Keratinocyte (primary cell): ENCODE data around the gene USP37. TPM values are rescaled to one million over a fixed set of nuclear protein-coding genes. Genes with fewer than 3 reads are reported as not detected.
"Not testable (repeated sequence)": the region's sequence is repeated elsewhere in the genome, so short reads cannot be mapped to it uniquely, and the experiment has no call there.

ENCODE experiments used
- DNase-seq: peaks from one replicate; pipeline ENCODE4 v3.0.0-alpha.2; 2011; ENCODE audit warnings: low read depth, missing footprints, low spot score
- FAIRE-seq: peaks from 2 replicates; lab custom pipeline; 2011; peaks lifted over from hg19 to GRCh38; lab: Jason Lieb, UNC
- H2AFZ ChIP-seq: 2 replicates; pipeline ENCODE4 v1.6.0; 2012; ENCODE audit warnings: low read length, control low read depth, inconsistent platforms; ENCODE audit not compliant: control insufficient read depth
- H3K27ac ChIP-seq: 2 replicates; pipeline ENCODE4 v1.5.1; 2011; ENCODE audit warnings: low read length; ENCODE audit not compliant: control insufficient read depth, insufficient read depth
- H3K27me3 ChIP-seq: 3 replicates; pipeline ENCODE4 v1.6.0; 2011; ENCODE audit warnings: low read length; ENCODE audit not compliant: control insufficient read depth, insufficient read depth; ENCODE audit errors: extremely low read depth
- H3K36me3 ChIP-seq, 2 experiments: 2 replicates in 1 of 2; 3 replicates in 1 of 2; pipeline ENCODE4 v1.5.1; 2011; ENCODE audit warnings: low read length in 2 of 2, mild to moderate bottlenecking in 1 of 2; ENCODE audit not compliant: control insufficient read depth in 2 of 2, insufficient read depth in 2 of 2; ENCODE audit errors: extremely low read depth in 1 of 2
- H3K4me1 ChIP-seq: 3 replicates; pipeline ENCODE4 v1.5.1; 2011; ENCODE audit warnings: low read length; ENCODE audit not compliant: control insufficient read depth, insufficient read depth; ENCODE audit errors: extremely low read depth
- H3K4me2 ChIP-seq: 3 replicates; pipeline ENCODE4 v1.6.0; 2011; ENCODE audit warnings: low read depth, low read length; ENCODE audit not compliant: control insufficient read depth, insufficient read depth; ENCODE audit errors: extremely low read depth
- H3K4me3 ChIP-seq, 3 experiments: fragments of 200-600 bp in 1 of 3; sonication (generic) in 1 of 3; 2 replicates in 2 of 3; 3 replicates in 1 of 3; pipeline ENCODE4 v1.5.1; 2011 to 2016; ENCODE audit warnings: low read length in 3 of 3, mild to moderate bottlenecking in 3 of 3, control low read depth in 2 of 3, inconsistent platforms in 1 of 3, low read depth in 1 of 3, mixed read lengths in 1 of 3, mixed run types in 1 of 3, moderate library complexity in 1 of 3; ENCODE audit not compliant: control insufficient read depth in 2 of 3, insufficient read depth in 2 of 3; ENCODE audit errors: extremely low read depth in 1 of 3
- H3K79me2 ChIP-seq: 2 replicates; pipeline ENCODE4 v1.6.0; 2012; ENCODE audit warnings: low read length; ENCODE audit not compliant: control insufficient read depth, insufficient read depth
- H3K9ac ChIP-seq: 3 replicates; pipeline ENCODE4 v1.6.0; 2011; ENCODE audit warnings: low read length; ENCODE audit not compliant: control insufficient read depth, insufficient read depth; ENCODE audit errors: extremely low read depth
- H3K9me1 ChIP-seq: 3 replicates; pipeline ENCODE4 v1.6.0; 2011; ENCODE audit warnings: low read length; ENCODE audit not compliant: control insufficient read depth, insufficient read depth; ENCODE audit errors: extremely low read depth
- H3K9me3 ChIP-seq: 2 replicates; pipeline ENCODE4 v1.5.1; 2012; ENCODE audit warnings: low read depth, low read length; ENCODE audit not compliant: control insufficient read depth
- H4K20me1 ChIP-seq: 3 replicates; pipeline ENCODE4 v1.6.0; 2011; ENCODE audit warnings: low read length; ENCODE audit not compliant: control insufficient read depth, insufficient read depth; ENCODE audit errors: extremely low read depth
- EZH2 ChIP-seq: IDR thresholded peaks from one replicate; pipeline ENCODE4 v1.6.1; 2012; ENCODE audit warnings: inconsistent platforms, mild to moderate bottlenecking, low read length, moderate library complexity
- dilution Hi-C: fragments of 300-500 bp; cut with MboI; formaldehyde crosslinking; loops from one replicate; pipeline ENCODE4 v1.7.0; 2020; ENCODE audit warnings: low sequenced_read_pairs; ENCODE audit not compliant: extremely low pct_ligation_motif_present
- polyA plus RNA-seq, 5 experiments: library from polyadenylated mRNA; depleted of rRNA in 3 of 5; stranded (reverse) in 3 of 5; stranded (forward) in 1 of 5; unstranded in 1 of 5; fragments of >200 nt; gene quantifications; 1 replicate in 1 of 5; 2 replicates in 3 of 5; 3 replicates in 1 of 5; pipeline versions ENCODE4 v1.2.1 to v1.2.3, GENCODE V29; 2011 to 2012; ENCODE audit warnings: missing spikeins in 2 of 5, low read depth in 1 of 5, low replicate concordance in 1 of 5
- TF ChIP-seq, protein P1 (sequence below), 3 experiments: IDR thresholded peaks in 1 of 3; conservative IDR thresholded peaks in 1 of 3; optimal IDR thresholded peaks in 1 of 3; 2 replicates in 2 of 3; 3 replicates in 1 of 3; pipeline versions ENCODE3 to v1.5.1; 2011; ENCODE audit warnings: low read length in 3 of 3, mild to moderate bottlenecking in 3 of 3, moderate library complexity in 2 of 3, control low read depth in 1 of 3, inconsistent platforms in 1 of 3; ENCODE audit not compliant: insufficient read depth in 2 of 3; ENCODE audit errors: extremely low read depth in 1 of 3

USP37 gene
- polyA plus RNA-seq, 1 donor (not counting 4 experiments of a cell fraction or from before 2014, with no cell fraction given): 4.2 TPM

DNA sequence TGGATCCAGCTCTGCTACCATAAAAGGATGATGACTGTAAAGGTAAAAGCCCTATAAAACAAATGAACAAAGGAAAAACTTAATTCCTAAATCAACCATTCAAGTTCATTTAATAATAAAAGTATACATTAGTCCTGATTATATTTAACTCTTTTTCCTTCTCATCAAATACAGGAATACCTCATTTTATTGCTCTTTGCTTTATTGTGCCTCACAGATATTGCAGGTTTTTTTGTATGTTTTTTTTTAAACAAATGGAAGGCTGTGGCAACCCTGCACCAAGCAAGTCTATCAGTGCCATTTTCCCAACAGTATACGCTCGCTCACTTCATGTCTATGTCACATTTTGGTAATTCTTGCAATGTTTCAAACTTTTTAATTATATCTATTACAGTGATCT, 38.2 kb downstream of the USP37 start:
- H3K9ac ChIP-seq: no peak overlapping the region
- TF ChIP-seq, protein P1, sequence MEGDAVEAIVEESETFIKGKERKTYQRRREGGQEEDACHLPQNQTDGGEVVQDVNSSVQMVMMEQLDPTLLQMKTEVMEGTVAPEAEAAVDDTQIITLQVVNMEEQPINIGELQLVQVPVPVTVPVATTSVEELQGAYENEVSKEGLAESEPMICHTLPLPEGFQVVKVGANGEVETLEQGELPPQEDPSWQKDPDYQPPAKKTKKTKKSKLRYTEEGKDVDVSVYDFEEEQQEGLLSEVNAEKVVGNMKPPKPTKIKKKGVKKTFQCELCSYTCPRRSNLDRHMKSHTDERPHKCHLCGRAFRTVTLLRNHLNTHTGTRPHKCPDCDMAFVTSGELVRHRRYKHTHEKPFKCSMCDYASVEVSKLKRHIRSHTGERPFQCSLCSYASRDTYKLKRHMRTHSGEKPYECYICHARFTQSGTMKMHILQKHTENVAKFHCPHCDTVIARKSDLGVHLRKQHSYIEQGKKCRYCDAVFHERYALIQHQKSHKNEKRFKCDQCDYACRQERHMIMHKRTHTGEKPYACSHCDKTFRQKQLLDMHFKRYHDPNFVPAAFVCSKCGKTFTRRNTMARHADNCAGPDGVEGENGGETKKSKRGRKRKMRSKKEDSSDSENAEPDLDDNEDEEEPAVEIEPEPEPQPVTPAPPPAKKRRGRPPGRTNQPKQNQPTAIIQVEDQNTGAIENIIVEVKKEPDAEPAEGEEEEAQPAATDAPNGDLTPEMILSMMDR (optimal IDR thresholded peaks at IDR 0.05 in 1 of 3, IDR thresholded peaks at IDR 0.05 in 1 of 3, conservative IDR thresholded peaks at IDR 0.05 in 1 of 3; ENCODE audit: extremely low read depth in 1 of 3, insufficient read depth in 2 of 3, low read length in 3 of 3): no peak
- TF ChIP-seq EZH2: no peak
- no peaks in the 10 kb centered on the region for H3K9me1 ChIP-seq
- no peak overlapping the region for H2AFZ ChIP-seq
- H4K20me1 ChIP-seq: no peaks in the 10 kb centered on the region
- no peaks in the 10 kb centered on the region for H3K79me2 ChIP-seq
- H3K4me1 ChIP-seq: no peaks in the 10 kb centered on the region
- DNase-seq (no peak), FAIRE-seq (no peak)
- H3K27me3 ChIP-seq: no peaks in the 10 kb centered on the region
- H3K36me3 ChIP-seq: peaks cover 0 to 12% of the 10 kb centered on the region in 2 experiments
- no peak overlapping the region for H3K4me3 ChIP-seq
- no peak overlapping the region for H3K4me2 ChIP-seq
- H3K27ac ChIP-seq: no peak overlapping the region
- dilution Hi-C loops: no loop called here
- no peaks in the 10 kb centered on the region for H3K9me3 ChIP-seq

DNA sequence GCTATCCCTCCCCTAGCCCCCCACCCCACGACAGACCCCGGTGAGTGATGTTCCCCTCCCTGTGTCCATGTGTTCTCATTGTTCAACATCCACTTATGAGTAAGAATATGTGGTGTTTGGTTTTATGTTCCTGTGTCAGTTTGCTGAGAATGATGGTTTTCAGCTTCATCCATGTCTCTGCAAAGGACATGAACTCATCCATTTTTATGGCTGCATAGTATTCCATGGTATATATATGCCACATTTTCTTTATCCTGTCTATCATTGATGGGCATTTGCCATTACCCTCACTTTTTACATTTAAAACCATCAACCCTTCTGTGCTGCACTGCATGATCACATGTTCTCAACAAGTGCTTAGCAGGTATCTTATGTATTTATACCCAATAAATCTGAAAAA, 39.7 kb downstream of the USP37 start:
- FAIRE-seq, H3K27me3 ChIP-seq, H3K79me2 ChIP-seq, H3K27ac ChIP-seq, H2AFZ ChIP-seq, H3K9me1 ChIP-seq, H3K9ac ChIP-seq, H3K9me3 ChIP-seq, DNase-seq, H3K4me3 ChIP-seq, H3K4me1 ChIP-seq, H3K4me2 ChIP-seq, dilution Hi-C loops, H4K20me1 ChIP-seq: not testable (repeated sequence)
- H3K36me3 ChIP-seq: peaks cover 0 to 12% of the 10 kb centered on the region in 2 experiments

DNA sequence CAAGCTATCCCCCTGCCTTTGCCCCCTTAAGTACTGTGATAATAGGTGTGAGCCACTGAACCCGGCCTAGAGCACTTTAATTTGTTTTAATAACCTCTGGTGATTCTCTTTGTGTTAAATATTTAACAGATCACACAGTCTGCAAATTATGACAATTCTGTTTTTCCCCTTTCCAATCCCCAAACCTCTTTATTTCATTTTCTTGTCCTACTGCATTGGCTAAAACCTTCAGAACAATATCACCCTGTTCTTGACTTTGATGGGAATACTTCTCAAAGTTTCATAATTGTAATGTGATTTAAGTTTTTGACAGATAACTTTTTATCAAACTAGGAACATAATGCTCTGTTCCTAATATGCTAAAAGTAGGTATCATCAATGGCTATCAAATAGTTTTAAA, 44.5 kb downstream of the USP37 start:
- dilution Hi-C loops: no loop called here
- no peak overlapping the region for H3K4me2 ChIP-seq
- peaks cover 0 to 4% of the 10 kb centered on the region in 2 experiments for H3K36me3 ChIP-seq
- H3K9ac ChIP-seq: no peak overlapping the region
- no peaks in the 10 kb centered on the region for H3K4me1 ChIP-seq
- peaks cover 3% of the 10 kb centered on the region for H4K20me1 ChIP-seq
- H3K9me1 ChIP-seq: no peaks in the 10 kb centered on the region
- no peak for DNase-seq
- H3K27me3 ChIP-seq: no peaks in the 10 kb centered on the region
- no peaks in the 10 kb centered on the region for H3K9me3 ChIP-seq
- TF ChIP-seq, protein P1 (optimal IDR thresholded peaks at IDR 0.05 in 1 of 3, IDR thresholded peaks at IDR 0.05 in 1 of 3, conservative IDR thresholded peaks at IDR 0.05 in 1 of 3; ENCODE audit: extremely low read depth in 1 of 3, insufficient read depth in 2 of 3, low read length in 3 of 3): no peak
- no peak for TF ChIP-seq EZH2
- H3K79me2 ChIP-seq: no peaks in the 10 kb centered on the region
- no peak overlapping the region for H2AFZ ChIP-seq
- no peak overlapping the region for H3K4me3 ChIP-seq
- H3K27ac ChIP-seq: no peak overlapping the region
- FAIRE-seq: no peak
